ENCODE measurements around the gene H2AZ1.

Gene H2AZ1

GRCh38 chr4:99960648-99961047 lies 10.6 kb upstream of the H2AZ1 start:
- TF ChIP-seq EGR1 (IDR thresholded peaks at IDR 0.05) (no peak), TAF1 (IDR thresholded peaks at IDR 0.05; ENCODE audit: low read depth) (no peak), CREB1 (IDR thresholded peaks at IDR 0.05; ENCODE audit: low read depth) (no peak), TEAD4 (IDR thresholded peaks at IDR 0.05) (no peak), MAX (IDR thresholded peaks at IDR 0.05) (no peak), REST (IDR thresholded peaks at IDR 0.05; ENCODE audit: low read depth) (no peak), FOXM1 (IDR thresholded peaks at IDR 0.05; ENCODE audit: borderline replicate concordance, low read depth) (no peak), EP300 (IDR thresholded peaks at IDR 0.05; ENCODE audit: borderline replicate concordance) (no peak), NFIC (IDR thresholded peaks at IDR 0.05) (no peak), RAD21 (IDR thresholded peaks at IDR 0.05; ENCODE audit: low read depth) (no peak), USF1 (IDR thresholded peaks at IDR 0.05) (no peak)

- no peak for TF ChIP-seq USF1 (IDR thresholded peaks at IDR 0.05)
- TF ChIP-seq RAD21 (IDR thresholded peaks at IDR 0.05; ENCODE audit: low read depth): no peak
- no peak for TF ChIP-seq CREB1 (IDR thresholded peaks at IDR 0.05; ENCODE audit: low read depth)
- no peak for TF ChIP-seq EGR1 (IDR thresholded peaks at IDR 0.05)
- TF ChIP-seq YY1 (IDR thresholded peaks at IDR 0.05; ENCODE audit: low read depth): no peak
Measured at GRCh38 chr4:99950913-99951254, 809 bp upstream of the H2AZ1 start.

GRCh38 chr4:99949034-99949998 lies 759 bp downstream of the H2AZ1 start:
- no peak for TF ChIP-seq FOXM1 (IDR thresholded peaks at IDR 0.05; ENCODE audit: borderline replicate concordance, low read depth)
- peak; percentile 57; the same call in 1 of the 2 replicates for TF ChIP-seq MAX (IDR thresholded peaks at IDR 0.05)
- TF ChIP-seq EGR1 (IDR thresholded peaks at IDR 0.05): peak; percentile 48; the same call in 1 of the 2 replicates
- TF ChIP-seq TEAD4 (IDR thresholded peaks at IDR 0.05): no peak
- peak; percentile 56; the same call in 1 of the 2 replicates for TF ChIP-seq RAD21 (IDR thresholded peaks at IDR 0.05; ENCODE audit: low read depth)
- peak; percentile 69 for TF ChIP-seq USF1 (IDR thresholded peaks at IDR 0.05)
- TF ChIP-seq TAF1 (IDR thresholded peaks at IDR 0.05; ENCODE audit: low read depth): 0 out of 2 replicates have a peak, but pooled peaks have one; percentile 8
- TF ChIP-seq NFIC (IDR thresholded peaks at IDR 0.05): 0 out of 2 replicates have a peak, but pooled peaks have one; percentile 1
- TF ChIP-seq YY1 (IDR thresholded peaks at IDR 0.05; ENCODE audit: low read depth): peak; percentile 71
- TF ChIP-seq CEBPB (IDR thresholded peaks at IDR 0.05): peak; percentile 88
- no peak; the same call in 1 of the 2 replicates for TF ChIP-seq ZBTB7A (IDR thresholded peaks at IDR 0.05; ENCODE audit: low read depth)

GRCh38 chr4:99947608-99948007 lies 2.5 kb downstream of the H2AZ1 start:
- no peak for TF ChIP-seq ZBTB7A (IDR thresholded peaks at IDR 0.05; ENCODE audit: low read depth)
- TF ChIP-seq EP300 (IDR thresholded peaks at IDR 0.05; ENCODE audit: borderline replicate concordance): no peak
- TF ChIP-seq TCF12 (IDR thresholded peaks at IDR 0.05; ENCODE audit: low read depth): no peak
- no peak for TF ChIP-seq TAF1 (IDR thresholded peaks at IDR 0.05; ENCODE audit: low read depth)
- TF ChIP-seq CEBPB (IDR thresholded peaks at IDR 0.05): no peak
- no peak for TF ChIP-seq RAD21 (IDR thresholded peaks at IDR 0.05; ENCODE audit: low read depth)
- TF ChIP-seq NFIC (IDR thresholded peaks at IDR 0.05): no peak

GRCh38 chr4:99947190-99947578 lies 2.9 kb downstream of the H2AZ1 start:
- peak; percentile 12; the same call in 1 of the 2 replicates for TF ChIP-seq REST (IDR thresholded peaks at IDR 0.05; ENCODE audit: low read depth)
- TF ChIP-seq CREB1 (IDR thresholded peaks at IDR 0.05; ENCODE audit: low read depth): no peak
- no peak for TF ChIP-seq USF1 (IDR thresholded peaks at IDR 0.05)
- peak; percentile 0; the same call in 1 of the 2 replicates for TF ChIP-seq TEAD4 (IDR thresholded peaks at IDR 0.05)
- TF ChIP-seq MAX (IDR thresholded peaks at IDR 0.05): no peak
- no peak for TF ChIP-seq CEBPB (IDR thresholded peaks at IDR 0.05)
- TF ChIP-seq EGR1 (IDR thresholded peaks at IDR 0.05): no peak
- TF ChIP-seq RAD21 (IDR thresholded peaks at IDR 0.05; ENCODE audit: low read depth): no peak
- TF ChIP-seq FOXM1 (IDR thresholded peaks at IDR 0.05; ENCODE audit: borderline replicate concordance, low read depth): peak; percentile 21; the same call in 1 of the 2 replicates
- TF ChIP-seq YY1 (IDR thresholded peaks at IDR 0.05; ENCODE audit: low read depth): no peak
- TF ChIP-seq TAF1 (IDR thresholded peaks at IDR 0.05; ENCODE audit: low read depth): no peak
- TF ChIP-seq ZBTB7A (IDR thresholded peaks at IDR 0.05; ENCODE audit: low read depth): peak; percentile 16; the same call in 1 of the 2 replicates
- no peak for TF ChIP-seq NFIC (IDR thresholded peaks at IDR 0.05)
- TF ChIP-seq TCF12 (IDR thresholded peaks at IDR 0.05; ENCODE audit: low read depth): no peak
